ENCODE results near the gene TNFSF4. TPM values are rescaled to one million over a fixed set of nuclear protein-coding genes. Genes with fewer than 3 reads are reported as not detected.

TNFSF4 gene
- total and polyA plus RNA-seq, 2 of the 13 experiments (the other 11 are each of a cell fraction or from before 2014, with no cell fraction given) = 2.4 to 7.9 TPM

DNA sequence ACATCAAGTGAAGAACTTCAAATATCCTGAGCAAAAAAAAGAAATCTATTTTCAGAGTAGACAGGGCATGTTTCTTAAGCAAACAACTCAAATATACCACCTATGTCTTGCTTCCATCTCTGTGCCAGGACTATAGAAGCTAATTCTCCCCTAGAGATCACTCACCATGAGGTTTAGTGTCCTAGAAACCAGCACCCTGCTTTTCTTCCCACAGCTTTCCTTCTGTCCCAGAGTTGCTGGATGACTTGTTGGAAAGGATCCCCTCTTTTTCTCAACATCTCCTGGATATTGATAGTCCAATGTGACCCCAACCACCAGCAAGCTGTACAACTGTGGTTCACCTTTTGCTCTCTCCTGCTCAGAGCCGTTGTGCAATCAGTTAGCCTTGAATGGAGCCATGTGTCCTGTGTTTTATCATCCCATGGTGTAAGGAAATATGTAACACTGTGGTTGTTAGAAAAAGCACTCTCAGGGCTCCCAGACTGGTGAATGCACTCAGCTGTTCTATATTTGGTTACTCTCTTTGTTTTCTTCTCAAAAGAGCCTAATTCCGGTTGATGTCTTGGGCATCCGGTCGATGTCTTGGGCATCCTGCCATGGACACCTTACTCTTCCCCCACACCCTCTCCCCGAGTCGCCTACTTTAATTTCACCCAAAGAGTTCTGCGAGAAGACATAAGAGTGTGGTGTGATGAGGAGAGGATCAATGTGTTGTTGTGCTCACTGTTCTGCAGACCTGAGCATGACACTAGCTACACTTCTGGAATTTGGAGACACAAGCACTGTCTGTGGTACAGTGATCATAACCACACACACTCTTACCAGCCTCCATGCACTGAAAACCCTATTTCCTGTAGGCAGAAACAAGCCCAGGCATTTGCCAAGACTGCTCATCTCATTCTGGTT, 1.7 kb downstream of the TNFSF4 start:
- in situ Hi-C loops (cut with HindIII; ENCODE audit: extremely low pct_ligation_motif_present, low pct_unique_long_range_greater_than_20kb) (no loop called here), intact Hi-C loops (cut with micrococcal nuclease; ENCODE audit: unreplicated experiment) (no loop called here)
- Histone ChIP-seq H3K4me2 (ENCODE audit: low read depth, low read length) (peak overlapping the region; percentile 65), H3K4me3 (replicated peaks in 1 of 3; ENCODE audit: insufficient read depth in 1 of 3, low read depth in 2 of 3, low read length in 3 of 3) (peak overlapping the region; percentile 44 to 58 (median 48); a peak in 5 of 6 replicates), H3K9me3 (ENCODE audit: low read length) (no peaks in the 10 kb centered on the region), H4K20me1 (ENCODE audit: insufficient read depth, low read length) (no peaks in the 10 kb centered on the region), H3K27ac (ENCODE audit: extremely low read length, insufficient read depth, low read length) (peak overlapping the region; percentile 65), H3K9ac (ENCODE audit: insufficient read depth, low read depth, low read length) (peak overlapping the region; percentile 62), H3K27me3 (ENCODE audit: control insufficient read depth in 1 of 2, insufficient read depth in 2 of 2, low read length in 2 of 2) (no peaks in the 10 kb centered on the region), H2AFZ (ENCODE audit: low read length) (peak overlapping the region; percentile 94), H3K36me3 (replicated peaks in 1 of 2; ENCODE audit: control insufficient read depth in 1 of 2, insufficient read depth in 2 of 2, low read length in 2 of 2) (no peaks in the 10 kb centered on the region), H3K79me2 (ENCODE audit: insufficient read depth, low read length) (peaks cover 39% of the 10 kb centered on the region), H3K4me1 (ENCODE audit: insufficient read depth, low read length) (peaks cover 86% of the 10 kb centered on the region)
- ATAC-seq = peak; percentile 92
- BruUV-seq (replicated peaks) = no TSS peak
- WGBS (ENCODE audit: low lambda C conversion rate) = 64% methylated on average over 7 of the region's 7 CpGs
- peak; percentile 88 for DNase-seq (ENCODE audit: low spot score)
- POLR2A ChIA-PET = interaction anchor here (1.7 to 2.8 kb wide), 2 partner anchors 15 to 82 kb away, joined by 5 to 11 read pairs; no protein-coding TSS in a partner anchor
- CTCF ChIA-PET (ENCODE audit: low intra/inter-chr PET ratio, low total read pairs) = no interaction called here
- FAIRE-seq = peak; percentile 80
- TF ChIP-seq, protein P1, sequence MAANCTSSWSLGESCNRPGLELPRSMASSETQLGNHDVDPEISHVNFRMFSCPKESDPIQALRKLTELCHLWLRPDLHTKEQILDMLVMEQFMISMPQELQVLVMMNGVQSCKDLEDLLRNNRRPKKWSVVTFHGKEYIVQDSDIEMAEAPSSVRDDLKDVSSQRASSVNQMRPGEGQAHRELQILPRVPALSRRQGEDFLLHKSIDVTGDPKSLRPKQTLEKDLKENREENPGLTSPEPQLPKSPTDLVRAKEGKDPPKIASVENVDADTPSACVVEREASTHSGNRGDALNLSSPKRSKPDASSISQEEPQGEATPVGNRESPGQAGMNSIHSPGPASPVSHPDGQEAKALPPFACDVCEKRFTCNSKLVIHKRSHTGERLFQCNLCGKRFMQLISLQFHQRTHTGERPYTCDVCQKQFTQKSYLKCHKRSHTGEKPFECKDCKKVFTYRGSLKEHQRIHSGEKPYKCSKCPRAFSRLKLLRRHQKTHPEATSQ (CRISPR knock-in tag; IDR thresholded peaks at IDR 0.05; ENCODE audit: borderline replicate concordance) = 0 out of 2 replicates have a peak, but pooled peaks have one; percentile 35
- no peak for TF ChIP-seq ZFP37 (CRISPR knock-in tag; IDR thresholded peaks at IDR 0.05; ENCODE audit: borderline replicate concordance)
- TF ChIP-seq EHMT2 (IDR thresholded peaks at IDR 0.05; ENCODE audit: borderline replicate concordance, low read depth, low read length) = peak; percentile 75; the same call in 1 of the 2 replicates
- 0 out of 2 replicates have a peak, but pooled peaks have one; percentile 24 for TF ChIP-seq ZSCAN21 (CRISPR knock-in tag; IDR thresholded peaks at IDR 0.05; ENCODE audit: borderline replicate concordance)
- 0 out of 2 replicates have a peak, but pooled peaks have one; percentile 48 for TF ChIP-seq ZNF430 (CRISPR knock-in tag; IDR thresholded peaks at IDR 0.05)
- TF ChIP-seq, protein P2, sequence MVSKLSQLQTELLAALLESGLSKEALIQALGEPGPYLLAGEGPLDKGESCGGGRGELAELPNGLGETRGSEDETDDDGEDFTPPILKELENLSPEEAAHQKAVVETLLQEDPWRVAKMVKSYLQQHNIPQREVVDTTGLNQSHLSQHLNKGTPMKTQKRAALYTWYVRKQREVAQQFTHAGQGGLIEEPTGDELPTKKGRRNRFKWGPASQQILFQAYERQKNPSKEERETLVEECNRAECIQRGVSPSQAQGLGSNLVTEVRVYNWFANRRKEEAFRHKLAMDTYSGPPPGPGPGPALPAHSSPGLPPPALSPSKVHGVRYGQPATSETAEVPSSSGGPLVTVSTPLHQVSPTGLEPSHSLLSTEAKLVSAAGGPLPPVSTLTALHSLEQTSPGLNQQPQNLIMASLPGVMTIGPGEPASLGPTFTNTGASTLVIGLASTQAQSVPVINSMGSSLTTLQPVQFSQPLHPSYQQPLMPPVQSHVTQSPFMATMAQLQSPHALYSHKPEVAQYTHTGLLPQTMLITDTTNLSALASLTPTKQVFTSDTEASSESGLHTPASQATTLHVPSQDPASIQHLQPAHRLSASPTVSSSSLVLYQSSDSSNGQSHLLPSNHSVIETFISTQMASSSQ (IDR thresholded peaks at IDR 0.05; ENCODE audit: low read depth) = no peak
- TF ChIP-seq, protein P2 (CRISPR knock-in tag; IDR thresholded peaks at IDR 0.05; ENCODE audit: borderline replicate concordance) = peak; percentile 37; the same call in 1 of the 2 replicates
- TF ChIP-seq ZNF317 (CRISPR knock-in tag; IDR thresholded peaks at IDR 0.05) = peak; percentile 62; the same call in 1 of the 2 replicates
- 0 out of 2 replicates have a peak, but pooled peaks have one; percentile 32 for TF ChIP-seq ZNF431 (CRISPR knock-in tag; IDR thresholded peaks at IDR 0.05; ENCODE audit: borderline replicate concordance, low read depth)
- TF ChIP-seq TGIF2 (CRISPR knock-in tag; IDR thresholded peaks at IDR 0.05) = peak; percentile 78; the same call in 1 of the 2 replicates
- no peak for TF ChIP-seq HNRNPUL1 (IDR thresholded peaks at IDR 0.05; ENCODE audit: low read depth, low read length)
- TF ChIP-seq, protein P3, sequence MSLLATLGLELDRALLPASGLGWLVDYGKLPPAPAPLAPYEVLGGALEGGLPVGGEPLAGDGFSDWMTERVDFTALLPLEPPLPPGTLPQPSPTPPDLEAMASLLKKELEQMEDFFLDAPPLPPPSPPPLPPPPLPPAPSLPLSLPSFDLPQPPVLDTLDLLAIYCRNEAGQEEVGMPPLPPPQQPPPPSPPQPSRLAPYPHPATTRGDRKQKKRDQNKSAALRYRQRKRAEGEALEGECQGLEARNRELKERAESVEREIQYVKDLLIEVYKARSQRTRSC (CRISPR knock-in tag; IDR thresholded peaks at IDR 0.05; ENCODE audit: low read depth) = no peak
- peak; percentile 30; the same call in 1 of the 2 replicates for TF ChIP-seq ZSCAN9 (CRISPR knock-in tag; IDR thresholded peaks at IDR 0.05; ENCODE audit: borderline replicate concordance)
- TF ChIP-seq SNAPC2 (CRISPR knock-in tag; IDR thresholded peaks at IDR 0.05) = 0 out of 2 replicates have a peak, but pooled peaks have one; percentile 23

Data from HepG2 (cell line).